Osteoblast (primary cell): ENCODE results near the gene PSAP. TPM values are rescaled to one million over a fixed set of nuclear protein-coding genes. Genes with fewer than 3 reads are reported as not detected.

ENCODE experiments used
- DNase-seq: peaks from one replicate; pipeline ENCODE4 v3.0.0; 2011; ENCODE audit warnings: low spot score, mixed read lengths; ENCODE audit not compliant: insufficient read length; ENCODE audit errors: missing footprints
- H2AFZ ChIP-seq: 2 replicates; pipeline ENCODE4 v1.6.0; 2011; ENCODE audit warnings: mild to moderate bottlenecking, low read length
- H3K27ac ChIP-seq: 2 replicates; pipeline ENCODE4 v1.5.1; 2011; ENCODE audit warnings: mild to moderate bottlenecking, low read depth, low read length, moderate library complexity
- H3K27me3 ChIP-seq: 2 replicates; pipeline ENCODE4 v1.6.0; 2012; ENCODE audit warnings: mild to moderate bottlenecking, control low read depth, inconsistent platforms, low read length, moderate library complexity; ENCODE audit not compliant: insufficient read depth
- H3K36me3 ChIP-seq: 2 replicates; pipeline ENCODE4 v1.5.1; 2011; ENCODE audit warnings: mild to moderate bottlenecking, low read length, control low read depth, moderate library complexity; ENCODE audit not compliant: insufficient read depth
- H3K4me1 ChIP-seq: 2 replicates; pipeline ENCODE4 v1.5.1; 2011; ENCODE audit warnings: mild to moderate bottlenecking, low read length, control low read depth, moderate library complexity; ENCODE audit not compliant: insufficient read depth
- H3K4me2 ChIP-seq: 2 replicates; pipeline ENCODE4 v1.6.0; 2011; ENCODE audit warnings: mild to moderate bottlenecking, low read length; ENCODE audit not compliant: insufficient read depth
- H3K4me3 ChIP-seq: fragments of 200-600 bp; sonication (generic); 3 replicates; pipeline ENCODE4 v1.5.1; 2012; ENCODE audit warnings: mild to moderate bottlenecking, low read length, inconsistent platforms; ENCODE audit not compliant: insufficient read depth
- H3K79me2 ChIP-seq: 2 replicates; pipeline ENCODE4 v1.6.0; 2012; ENCODE audit warnings: mild to moderate bottlenecking, low read length, control low read depth, inconsistent platforms; ENCODE audit not compliant: insufficient read depth
- H3K9me3 ChIP-seq: 2 replicates; pipeline ENCODE4 v1.5.1; 2011; ENCODE audit warnings: low read depth, low read length, control low read depth
- H4K20me1 ChIP-seq: 2 replicates; pipeline ENCODE4 v1.6.0; 2012; ENCODE audit warnings: mild to moderate bottlenecking, low read length, control low read depth; ENCODE audit not compliant: insufficient read depth
- CTCF ChIP-seq: IDR thresholded peaks from 2 replicates; pipeline ENCODE4 v1.5.1; 2011; ENCODE audit warnings: mild to moderate bottlenecking, low read depth, low read length, moderate library complexity; ENCODE audit errors: extremely low read depth
- total RNA-seq: library from RNA; depleted of rRNA; stranded (reverse); fragments of >200 nt; gene quantifications from 2 replicates; pipeline ENCODE4 v1.2.3, GENCODE V29; 2012

PSAP gene
- total RNA-seq, 1 donor, result 1,391 TPM

GRCh38 chr10:71816936-71817618 is 34.0 kb downstream of the PSAP start:
- no peaks in the 10 kb centered on the region for H3K9me3 ChIP-seq
- TF ChIP-seq CTCF, result no peak
- peaks cover 66% of the 10 kb centered on the region for H3K36me3 ChIP-seq
- DNase-seq, result peak; percentile 32
- no peak overlapping the region for H3K4me3 ChIP-seq
- H3K27me3 ChIP-seq, result no peaks in the 10 kb centered on the region
- no peaks in the 10 kb centered on the region for H3K4me1 ChIP-seq
- no peak overlapping the region for H2AFZ ChIP-seq
- H3K27ac ChIP-seq, result no peak overlapping the region
- H4K20me1 ChIP-seq, result peaks cover 31% of the 10 kb centered on the region
- H3K4me2 ChIP-seq, result no peak overlapping the region
- peaks cover 3% of the 10 kb centered on the region for H3K79me2 ChIP-seq

GRCh38 chr10:71816421-71816851 is 34.6 kb downstream of the PSAP start:
- no peaks in the 10 kb centered on the region for H3K9me3 ChIP-seq
- H3K27me3 ChIP-seq, result no peaks in the 10 kb centered on the region
- no peaks in the 10 kb centered on the region for H3K4me1 ChIP-seq
- no peak for TF ChIP-seq CTCF
- peaks cover 60% of the 10 kb centered on the region for H3K36me3 ChIP-seq
- no peak overlapping the region for H3K4me3 ChIP-seq
- DNase-seq, result peak; percentile 69
- H2AFZ ChIP-seq, result no peak overlapping the region
- H4K20me1 ChIP-seq, result peaks cover 25% of the 10 kb centered on the region
- H3K27ac ChIP-seq, result no peak overlapping the region
- no peak overlapping the region for H3K4me2 ChIP-seq
- H3K79me2 ChIP-seq, result peaks cover 3% of the 10 kb centered on the region

GRCh38 chr10:71815515-71816130 is 35.4 kb downstream of the PSAP start:
- Histone ChIP-seq H3K79me2 (no peaks in the 10 kb centered on the region), H3K4me2 (no peak overlapping the region), H3K27ac (no peak overlapping the region), H3K27me3 (no peaks in the 10 kb centered on the region), H3K36me3 (peaks cover 51% of the 10 kb centered on the region), H3K4me3 (no peak overlapping the region), H3K9me3 (no peaks in the 10 kb centered on the region), H3K4me1 (no peaks in the 10 kb centered on the region), H4K20me1 (peaks cover 24% of the 10 kb centered on the region), H2AFZ (no peak overlapping the region)
- TF ChIP-seq CTCF, result no peak
- peak; percentile 91 for DNase-seq

- no peaks in the 10 kb centered on the region for H3K27me3 ChIP-seq
- peak; percentile 85 for DNase-seq
- peaks cover 45% of the 10 kb centered on the region for H3K36me3 ChIP-seq
- no peak overlapping the region for H3K27ac ChIP-seq
- no peak overlapping the region for H3K4me2 ChIP-seq
- no peaks in the 10 kb centered on the region for H3K79me2 ChIP-seq
- no peak for TF ChIP-seq CTCF
- H3K4me1 ChIP-seq, result no peaks in the 10 kb centered on the region
- H3K4me3 ChIP-seq, result no peak overlapping the region
- no peak overlapping the region for H2AFZ ChIP-seq
- H4K20me1 ChIP-seq, result peaks cover 24% of the 10 kb centered on the region
- H3K9me3 ChIP-seq, result no peaks in the 10 kb centered on the region
Observed at GRCh38 chr10:71814922-71815411, 36.1 kb downstream of the PSAP start.
